Amygdala (tissue), 56 donors: Measurements from ENCODE around the gene PDZD2.
"Not testable (repeated sequence)": the region's sequence is repeated elsewhere in the genome, so short reads cannot be mapped to it uniquely, and the experiment has no call there.

Source experiments
- DNase-seq, 56 donors: peaks; one replicate each; lab custom pipeline; 2025; lab: John Stamatoyannopoulos, UW

Gene PDZD2

DNA sequence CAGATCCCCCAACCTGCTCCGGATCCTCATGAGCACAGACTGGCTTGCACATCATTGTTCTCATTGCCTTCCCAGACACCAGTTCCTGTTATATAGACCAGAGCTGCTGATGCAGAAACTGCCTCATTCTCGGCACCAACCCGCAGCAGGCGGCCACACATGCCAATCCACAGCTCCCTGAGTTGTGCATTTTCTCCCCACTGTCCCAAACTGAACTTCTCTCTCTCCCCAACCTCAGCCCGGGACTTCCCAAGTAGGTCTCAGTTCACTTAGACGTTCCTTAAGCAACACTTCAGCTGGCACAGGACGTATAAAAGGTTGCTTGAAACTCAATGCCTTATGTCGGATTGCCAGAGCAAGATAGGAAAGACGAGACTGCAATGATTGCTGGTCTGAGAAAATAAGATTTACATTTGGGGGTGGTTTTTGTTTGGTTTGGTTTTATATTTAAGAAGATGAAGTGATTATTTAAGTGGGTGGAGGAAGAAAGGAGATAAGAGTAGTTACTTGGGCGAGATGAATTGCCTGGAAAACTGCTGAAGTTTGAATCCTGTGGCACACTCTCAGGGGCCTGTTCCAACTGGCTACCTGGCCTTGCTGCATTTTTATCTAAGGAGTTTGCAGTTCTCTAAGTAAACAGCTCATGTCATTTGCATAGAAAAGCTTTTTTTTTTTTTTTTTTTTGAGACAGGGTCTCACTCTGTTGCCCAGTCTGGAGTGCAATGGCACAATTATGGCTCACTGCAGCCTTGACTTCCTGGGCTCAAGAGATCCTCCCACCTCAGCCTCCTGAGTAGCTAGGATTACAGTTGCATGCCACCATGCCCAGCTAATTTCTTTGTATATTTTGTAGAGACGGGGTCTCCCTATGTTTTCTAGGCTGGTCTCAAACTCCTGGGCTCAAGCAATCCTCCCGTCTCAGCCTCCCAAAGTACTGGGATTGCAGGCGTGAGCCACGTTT lies 379.8 kb downstream of the PDZD2 start:
- DNase-seq: peak in 2 of 56 donors; percentile 10 to 29

DNA sequence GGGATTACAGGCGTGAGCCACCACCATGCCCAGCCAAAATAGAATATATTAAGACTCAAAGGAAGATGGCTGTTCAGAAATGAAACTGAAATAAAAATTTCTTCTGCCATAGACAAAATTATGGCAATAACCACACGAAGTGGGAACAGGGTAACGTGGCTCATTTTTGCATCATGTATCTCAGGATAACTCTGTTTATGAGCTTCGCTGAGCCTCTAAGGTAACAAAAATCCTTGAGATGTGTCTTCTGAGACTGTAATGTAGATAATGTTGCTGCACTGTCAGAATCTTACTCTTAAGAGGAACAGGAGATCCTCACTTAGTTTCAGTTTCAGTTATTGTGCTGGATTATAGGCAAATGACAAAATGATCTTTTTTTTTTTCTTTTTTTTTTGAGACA lies 381.3 kb downstream of the PDZD2 start:
- no peak for DNase-seq

DNA sequence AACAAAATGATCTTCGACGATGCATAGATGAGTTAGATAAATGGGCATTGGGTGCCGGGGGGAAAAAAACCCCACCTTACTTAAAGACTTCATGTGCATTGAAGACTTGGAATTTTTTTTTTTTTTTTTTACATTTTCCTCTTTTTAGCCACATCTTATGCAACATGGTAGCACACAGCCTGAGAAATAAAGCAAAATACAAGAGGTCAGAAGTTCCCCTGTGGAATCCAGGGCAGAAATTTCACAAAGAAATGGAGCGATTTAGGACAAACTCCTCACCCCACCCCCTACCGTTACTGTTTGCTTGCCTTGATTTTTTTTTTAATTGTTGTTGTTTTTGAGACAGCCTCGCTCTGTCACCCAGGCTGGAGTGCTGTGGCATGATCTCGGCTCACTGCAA lies 382.0 kb downstream of the PDZD2 start:
- no peak for DNase-seq

DNA sequence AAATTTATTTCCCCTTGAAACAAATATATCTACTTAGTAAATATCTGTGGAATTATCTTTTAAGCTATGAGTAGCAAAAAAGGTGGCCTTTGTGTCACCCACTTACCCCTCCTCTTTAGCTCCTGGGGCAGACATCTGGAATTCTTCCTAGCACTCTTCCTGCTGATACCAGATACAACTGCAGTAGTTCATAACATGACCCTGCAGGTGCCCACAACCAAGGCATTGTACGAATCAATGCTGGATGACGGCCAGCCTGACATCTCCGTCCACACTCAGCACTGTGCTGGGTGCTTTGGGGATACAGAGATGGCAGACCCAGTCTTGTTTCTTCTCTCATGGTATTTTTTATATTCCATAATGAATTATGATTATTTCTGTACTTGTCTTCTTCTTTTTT lies 382.8 kb downstream of the PDZD2 start:
- peak in 17 of 56 donors; percentile 5 to 48 (median 16) for DNase-seq

DNA sequence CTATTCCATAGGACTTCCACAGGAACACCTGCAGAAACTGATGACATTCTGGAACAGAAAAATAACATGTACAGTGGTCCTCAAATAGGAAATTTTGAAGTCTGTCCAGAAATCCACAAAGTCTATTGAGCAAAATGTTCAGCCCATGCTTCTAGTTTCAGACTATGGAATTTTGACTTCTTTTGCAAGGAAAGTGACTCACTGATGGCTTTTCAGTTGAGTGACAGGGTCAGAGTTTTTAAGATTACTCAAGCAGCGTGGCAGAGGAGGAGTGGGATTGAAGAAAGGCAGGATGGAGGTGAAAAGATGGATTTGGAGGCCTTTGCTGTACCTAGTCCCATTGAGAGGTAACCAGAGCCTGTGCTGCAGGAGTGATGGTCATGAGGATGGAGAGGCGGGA lies 383.7 kb downstream of the PDZD2 start:
- DNase-seq: no peak

DNA sequence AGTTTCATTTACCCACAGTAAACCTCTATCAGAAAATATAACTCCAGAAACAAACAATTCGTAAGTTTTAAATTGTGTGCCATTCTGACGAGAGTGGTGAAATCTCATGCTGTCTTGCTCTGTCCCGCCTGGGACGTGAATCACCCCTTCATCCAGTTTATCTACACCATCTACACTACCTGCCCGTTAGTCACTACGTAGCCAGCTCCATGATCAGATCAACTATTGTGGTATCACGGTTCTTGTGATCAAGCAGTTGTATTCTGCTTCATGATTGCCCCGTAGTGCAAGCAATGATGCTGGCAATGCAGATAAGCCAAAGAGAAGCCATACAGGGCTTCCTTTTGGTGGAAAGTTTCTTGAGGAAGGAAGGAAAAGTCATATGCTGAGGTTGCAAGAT lies 384.9 kb downstream of the PDZD2 start:
- DNase-seq: no peak

DNA sequence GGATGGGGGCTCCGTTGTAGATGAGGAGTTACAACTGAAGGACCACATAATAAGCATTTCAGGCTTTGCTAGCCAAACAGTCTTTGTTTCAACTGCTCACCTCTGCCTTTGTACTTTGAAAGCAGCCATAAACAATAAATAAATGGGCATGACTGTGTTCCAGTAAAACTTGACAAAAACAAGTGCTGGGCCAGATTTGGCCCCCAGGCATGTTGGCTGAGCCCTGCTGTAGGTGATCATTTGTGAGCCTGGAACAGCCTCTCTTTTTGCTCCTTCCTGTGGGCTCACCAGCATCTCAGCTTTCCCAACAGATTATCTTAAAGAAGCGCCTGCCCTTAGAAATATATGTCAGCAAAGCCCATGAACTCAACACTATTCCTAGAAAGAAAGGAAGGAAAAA lies 385.8 kb downstream of the PDZD2 start:
- no peak for DNase-seq

DNA sequence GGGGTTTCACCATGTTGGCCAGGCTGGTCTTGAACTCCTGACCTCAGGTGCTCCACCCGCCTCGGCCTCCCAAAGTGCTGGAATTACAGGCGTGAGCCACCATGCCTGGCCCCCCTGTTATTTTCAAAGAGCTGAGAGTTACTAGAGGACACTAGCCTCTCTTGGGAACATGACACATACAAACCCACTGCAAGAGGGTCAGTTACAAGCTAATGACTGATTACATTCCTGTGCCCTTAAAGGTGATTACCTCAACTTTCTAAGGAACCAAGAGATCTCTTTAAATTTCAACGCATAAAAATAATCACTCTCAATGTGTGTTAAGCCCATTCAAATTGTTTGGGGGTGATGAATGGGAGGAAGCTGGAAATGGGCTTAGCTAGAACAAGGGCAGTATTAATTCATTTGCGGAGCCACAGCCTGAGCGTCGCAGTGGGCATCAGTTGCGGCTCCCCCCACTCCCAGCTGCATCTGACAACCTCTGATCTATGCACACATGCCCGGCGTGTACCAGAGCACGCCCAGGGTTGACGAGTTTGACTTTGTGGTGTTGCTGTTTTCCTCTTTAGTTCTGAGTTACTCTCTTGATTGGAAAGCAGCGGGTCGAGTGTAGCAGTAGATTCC lies 388.3 kb downstream of the PDZD2 start:
- DNase-seq: peak in 47 of 56 donors; percentile 12 to 93 (median 52)

DNA sequence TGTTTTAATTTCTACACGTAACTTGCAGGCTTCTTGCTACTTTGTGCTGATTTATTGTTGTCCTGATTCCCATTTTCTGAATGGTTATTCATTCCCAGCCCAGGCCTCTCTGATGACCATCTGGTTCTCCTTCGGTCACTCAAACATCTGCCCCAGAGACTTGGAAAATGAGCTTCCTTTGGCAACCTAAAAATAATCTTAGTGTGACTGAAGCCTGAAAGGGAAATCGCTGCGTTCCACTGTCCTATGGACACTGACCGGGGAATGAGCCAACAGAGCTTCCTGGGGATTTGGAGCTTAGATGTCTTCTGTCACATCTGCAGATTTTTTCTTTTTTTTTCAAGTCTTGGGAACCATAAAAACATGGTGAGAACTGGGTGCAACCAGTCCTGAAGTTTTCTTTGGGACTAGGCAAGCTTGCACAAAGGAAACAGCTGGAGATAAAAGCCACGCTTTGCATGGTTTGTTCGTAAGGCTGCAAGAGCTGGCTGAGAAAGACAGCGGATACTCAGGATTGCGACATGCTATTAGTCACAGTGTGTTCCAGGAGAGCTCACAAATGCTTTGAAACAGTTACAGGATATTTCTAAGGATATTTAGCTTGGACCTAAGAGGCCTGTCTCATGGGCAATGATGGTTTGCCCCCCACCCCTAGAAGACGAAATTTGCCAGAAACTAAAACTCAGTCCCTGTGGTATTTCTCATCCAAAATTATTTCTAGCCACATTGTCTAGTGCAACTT lies 389.0 kb downstream of the PDZD2 start:
- peak in 25 of 56 donors; percentile 5 to 93 (median 50) for DNase-seq

DNA sequence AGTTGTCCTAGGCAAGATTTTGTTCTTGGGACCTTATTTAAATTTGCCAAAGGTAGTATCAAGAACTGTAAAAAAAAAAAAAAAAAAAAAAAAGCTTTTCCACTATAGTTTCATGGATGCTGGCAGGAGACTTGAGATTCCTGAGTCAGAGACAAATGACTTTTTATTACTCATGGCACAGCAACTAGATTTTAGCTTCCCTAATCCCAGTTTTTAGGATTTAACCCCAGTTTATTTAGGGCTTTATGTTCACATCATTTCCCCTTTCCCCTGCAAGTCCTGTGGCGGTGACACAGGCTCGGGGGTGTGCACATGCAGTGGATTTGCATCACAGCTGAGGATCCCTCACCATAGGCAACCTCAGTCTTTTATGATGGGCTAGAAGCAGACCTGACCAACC lies 390.3 kb downstream of the PDZD2 start:
- DNase-seq: no peak

DNA sequence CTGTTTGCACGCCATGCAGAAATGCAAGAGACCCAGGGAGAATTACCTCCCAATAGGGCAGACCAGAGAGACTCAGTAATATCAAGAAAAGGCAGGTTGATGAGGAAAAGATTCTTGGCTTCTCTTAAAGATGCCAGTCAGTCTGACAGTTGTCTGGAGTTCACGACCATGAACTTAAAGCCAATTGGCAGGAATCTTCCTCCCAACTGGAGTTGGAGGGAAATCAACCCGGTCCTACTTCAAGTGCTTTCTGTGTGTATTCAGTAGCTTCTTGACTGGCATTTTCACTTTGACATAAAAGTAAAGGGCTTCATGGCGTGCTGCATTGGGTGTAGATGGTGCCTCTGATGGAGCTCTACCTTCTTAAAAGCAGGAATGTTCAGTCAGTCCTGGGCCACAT lies 390.9 kb downstream of the PDZD2 start:
- no peak for DNase-seq

DNA sequence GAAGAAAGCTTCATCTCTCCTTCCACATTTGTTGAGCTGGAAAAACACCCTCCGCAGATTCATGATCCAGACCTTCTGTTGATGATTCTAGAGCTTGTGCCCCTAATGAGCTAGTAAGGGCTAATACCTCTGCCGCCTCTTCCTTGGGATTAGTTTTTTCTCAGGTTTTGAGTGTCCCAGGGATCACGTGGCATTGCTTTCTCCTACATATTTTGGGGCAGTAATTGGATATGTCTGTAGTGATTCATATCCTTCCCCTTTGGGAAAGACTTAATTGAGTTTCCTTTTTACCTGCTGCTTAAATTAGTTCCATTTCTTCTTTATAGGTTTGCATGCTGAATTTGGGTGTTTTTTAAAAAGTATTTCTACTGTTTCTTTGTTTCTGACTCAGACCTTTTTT lies 391.3 kb downstream of the PDZD2 start:
- DNase-seq: no peak

DNA sequence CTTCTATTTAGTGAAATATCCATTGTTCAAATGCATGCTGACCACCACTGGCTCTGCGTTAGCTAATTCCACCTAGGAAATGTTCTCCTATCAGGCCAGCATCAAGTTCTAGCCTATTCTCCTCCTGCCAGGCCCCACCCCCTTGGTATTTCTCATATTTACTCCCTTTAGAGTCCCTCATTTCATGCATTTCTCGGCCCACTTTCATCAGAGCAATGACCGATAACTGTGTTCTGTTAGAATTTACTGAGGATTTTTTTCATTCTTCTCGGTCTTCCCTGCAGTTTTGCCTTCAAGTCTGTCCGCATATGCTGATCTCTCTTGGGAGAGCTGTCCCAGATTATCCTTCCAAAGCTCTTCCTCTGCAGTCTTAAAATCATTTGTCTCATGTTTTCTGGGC lies 391.8 kb downstream of the PDZD2 start:
- DNase-seq: no peak

DNA sequence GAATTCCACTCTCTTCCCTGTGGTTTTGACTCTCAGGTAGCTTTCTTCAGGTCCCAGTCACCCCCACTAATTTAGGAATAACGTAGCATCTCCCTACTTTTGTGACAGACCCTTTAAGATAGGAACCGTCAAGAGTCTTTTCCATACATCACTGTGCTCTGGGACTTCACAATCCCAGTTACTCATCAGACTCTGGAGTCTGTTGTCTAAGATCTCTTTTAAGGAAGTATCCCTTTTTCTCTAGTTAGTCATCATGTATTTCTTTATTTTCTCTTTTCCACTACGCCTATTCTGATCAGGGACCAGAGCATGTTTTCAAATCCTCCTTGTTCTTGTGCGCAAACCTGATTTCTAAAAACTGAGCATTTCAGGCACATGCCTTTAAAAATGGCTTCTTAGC lies 392.2 kb downstream of the PDZD2 start:
- DNase-seq: no peak

DNA sequence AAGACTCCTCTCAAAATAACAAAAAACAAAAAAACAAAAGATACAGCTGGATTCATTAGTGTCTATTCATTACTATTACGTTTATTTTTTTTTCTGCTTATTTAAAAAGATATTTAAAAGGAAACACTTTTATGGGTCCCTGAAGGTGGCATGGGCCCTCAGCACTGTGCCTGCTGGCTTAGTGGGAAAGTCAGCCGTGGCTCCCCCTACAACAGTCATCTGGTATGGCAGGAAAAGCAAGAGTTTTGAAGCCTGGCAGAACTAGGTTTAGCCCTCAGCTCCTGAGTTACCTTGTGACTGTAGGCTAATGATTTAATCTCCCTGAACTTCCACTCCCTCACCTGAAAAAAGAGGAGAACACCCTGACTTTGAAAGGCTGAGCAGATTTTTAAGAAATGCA lies 399.6 kb downstream of the PDZD2 start:
- DNase-seq: no peak

DNA sequence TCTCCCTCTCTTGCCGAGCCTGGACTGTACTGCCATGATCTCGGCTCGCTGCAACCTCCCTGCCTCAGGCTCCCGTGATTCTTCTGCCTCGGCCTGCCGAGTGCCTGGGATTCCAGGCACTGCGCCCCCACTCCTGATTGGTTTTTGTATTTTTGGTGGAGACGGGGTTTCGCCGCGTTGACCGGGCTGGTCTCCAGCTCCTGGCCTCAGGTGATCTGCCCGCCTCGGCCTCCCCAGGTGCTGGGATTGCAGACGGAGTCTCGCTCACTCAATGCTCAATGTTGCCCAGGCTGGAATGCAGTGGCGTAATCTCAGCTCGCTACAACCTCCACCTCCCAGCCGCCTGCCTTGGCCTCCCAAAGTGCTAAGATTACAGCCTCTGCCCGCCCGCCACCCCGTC lies 400.2 kb downstream of the PDZD2 start:
- not testable (repeated sequence) for DNase-seq

DNA sequence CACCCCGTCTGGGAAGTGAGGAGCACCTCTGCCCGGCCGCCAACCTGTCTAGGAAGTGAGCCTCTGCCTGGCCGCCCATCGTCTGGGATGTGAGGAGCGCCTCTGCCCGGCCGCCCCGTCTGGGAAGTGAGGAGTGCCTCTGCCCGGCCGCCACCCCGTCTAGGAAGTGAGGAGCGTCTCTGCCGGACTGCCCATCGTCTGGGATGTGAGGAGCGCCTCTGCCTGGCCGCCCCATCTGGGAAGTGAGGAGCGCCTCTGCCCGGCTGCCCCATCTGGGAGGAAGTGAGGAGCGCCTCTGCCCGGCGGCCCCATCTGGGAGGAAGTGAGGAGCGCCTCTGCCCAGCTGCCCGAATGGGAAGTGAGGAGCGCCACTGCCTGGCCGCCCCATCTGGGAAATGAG lies 400.7 kb downstream of the PDZD2 start:
- not testable (repeated sequence) for DNase-seq

DNA sequence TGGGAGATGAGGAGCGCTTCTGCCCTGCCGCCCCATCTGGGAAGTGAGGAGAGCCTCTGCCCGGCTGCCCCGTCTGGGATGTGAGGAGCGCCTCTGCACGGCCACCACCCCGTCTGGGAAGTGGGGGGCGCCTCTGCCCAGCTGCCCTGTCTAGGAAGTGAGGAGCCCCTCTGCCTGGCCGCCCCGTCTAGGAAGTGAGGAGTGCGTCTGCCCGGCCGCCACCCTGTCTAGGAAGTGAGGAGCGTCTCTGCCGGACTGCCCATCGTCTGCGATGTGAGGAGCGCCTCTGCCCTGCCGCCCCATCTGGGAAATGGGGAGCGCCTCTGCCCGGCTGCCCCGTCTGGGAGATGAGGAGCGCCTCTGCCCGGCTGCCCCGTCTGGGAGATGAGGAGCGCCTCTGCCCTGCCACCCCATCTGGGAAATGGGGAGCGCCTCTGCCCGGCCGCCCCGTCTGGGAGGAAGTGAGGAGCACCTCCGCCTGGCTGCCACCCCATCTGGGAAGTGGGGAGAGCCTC lies 401.3 kb downstream of the PDZD2 start:
- DNase-seq: not testable (repeated sequence)

DNA sequence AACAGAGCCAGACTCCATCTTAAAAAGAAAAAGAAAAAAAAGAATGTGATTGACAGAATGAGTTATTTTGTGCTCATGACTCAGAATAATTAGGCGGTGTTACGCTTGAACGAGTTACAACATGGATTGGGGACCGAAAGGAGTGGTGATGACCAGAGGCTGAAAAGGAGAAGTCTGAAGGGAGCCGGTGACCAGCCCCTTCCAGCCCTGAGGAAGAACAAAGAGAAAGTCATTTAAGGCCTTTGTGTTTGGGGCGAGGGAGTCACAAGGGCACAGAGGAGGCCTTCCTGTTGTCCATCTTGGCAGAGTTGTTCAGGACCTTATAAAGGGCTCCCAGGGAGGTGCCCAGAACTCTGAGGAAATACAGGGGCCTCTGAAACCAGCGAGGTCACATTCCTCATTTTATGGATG lies 403.6 kb downstream of the PDZD2 start:
- DNase-seq: no peak

DNA sequence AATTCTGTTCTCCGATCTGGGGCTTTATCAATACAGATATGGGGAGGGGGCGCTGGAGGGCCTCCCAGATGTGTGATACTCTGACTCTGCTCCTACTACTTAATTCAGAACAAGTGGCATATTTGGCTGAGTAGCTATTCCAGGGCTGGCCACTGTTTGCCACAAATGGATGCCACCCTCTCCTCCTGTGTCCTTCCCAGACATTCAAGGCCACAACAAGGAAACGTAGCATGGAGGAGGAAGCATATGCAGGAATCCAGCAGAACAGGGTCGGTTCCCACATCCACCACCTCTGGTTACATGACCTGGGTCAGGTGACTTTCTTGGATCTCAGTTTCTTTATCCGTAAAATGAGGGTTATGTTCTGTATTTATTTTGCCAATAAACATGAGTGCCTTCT lies 404.2 kb downstream of the PDZD2 start:
- DNase-seq: no peak

DNA sequence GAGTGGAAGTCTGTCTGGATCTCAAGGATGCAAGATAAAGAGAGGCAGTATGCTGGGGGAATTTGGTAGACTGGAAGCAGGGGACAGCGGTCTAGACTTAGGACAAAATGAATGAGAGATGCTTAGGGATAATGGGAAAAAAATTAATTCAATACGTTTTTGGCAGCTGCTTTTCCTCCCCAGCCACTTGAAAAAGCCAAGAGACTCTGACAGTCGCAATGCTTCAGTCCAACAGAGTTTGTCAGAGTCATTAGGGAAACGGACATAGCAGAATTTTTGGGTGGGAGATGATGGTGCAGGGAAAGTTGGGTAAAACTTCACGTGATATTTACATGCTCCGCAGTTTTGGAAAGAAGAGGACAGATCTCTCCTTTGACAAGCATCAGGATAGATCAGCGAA lies 405.5 kb downstream of the PDZD2 start:
- no peak for DNase-seq
